H9 (cell line): Measurements from ENCODE around the gene UTP3. TPM values are rescaled to one million over a fixed set of nuclear protein-coding genes. Genes with fewer than 3 reads are reported as not detected.
A peak's percentile ranks its signal among the peaks of the same experiment; 100 is the strongest.
"Not testable (repeated sequence)": the region's sequence is repeated elsewhere in the genome, so short reads cannot be mapped to it uniquely, and the experiment has no call there.

ENCODE experiments used
- DNase-seq: peaks from one replicate; pipeline ENCODE4 v3.0.0-alpha.2; 2017
- H2AFZ ChIP-seq: one replicate; pipeline ENCODE4 v1.6.1; 2013; ENCODE audit warnings: mild to moderate bottlenecking, low read length, control low read depth, moderate library complexity
- H2AK5ac ChIP-seq: 2 replicates; pipeline ENCODE4 v1.6.1; 2013; ENCODE audit warnings: low read length, control low read depth, mixed read lengths; ENCODE audit not compliant: insufficient read length
- H2BK120ac ChIP-seq: one replicate; pipeline ENCODE4 v1.6.1; 2013; ENCODE audit warnings: low read depth, mild to moderate bottlenecking, low read length, control low read depth, inconsistent platforms; ENCODE audit not compliant: poor library complexity, severe bottlenecking
- H2BK12ac ChIP-seq: 2 replicates; pipeline ENCODE4 v1.6.1; 2013; ENCODE audit warnings: low read length, control low read depth, mixed read lengths, low read depth; ENCODE audit not compliant: insufficient read length
- H2BK15ac ChIP-seq: 2 replicates; pipeline ENCODE4 v1.6.1; 2013; ENCODE audit warnings: low read depth, low read length, control low read depth
- H2BK20ac ChIP-seq: one replicate; pipeline ENCODE4 v1.6.1; 2013; ENCODE audit warnings: low read depth, mild to moderate bottlenecking, low read length, control low read depth, inconsistent platforms; ENCODE audit not compliant: poor library complexity, severe bottlenecking
- H2BK5ac ChIP-seq: 2 replicates; pipeline ENCODE4 v1.6.1; 2013; ENCODE audit warnings: low read length, control low read depth, mixed read lengths; ENCODE audit not compliant: insufficient read length
- H3K14ac ChIP-seq: 2 replicates; pipeline ENCODE4 v1.6.1; 2013; ENCODE audit warnings: low read length, control low read depth; ENCODE audit not compliant: insufficient read depth
- H3K18ac ChIP-seq: 2 replicates; pipeline ENCODE4 v1.6.1; 2013; ENCODE audit warnings: low read depth, mild to moderate bottlenecking, mixed read lengths, low read length, control low read depth; ENCODE audit not compliant: insufficient read length
- H3K23ac ChIP-seq: 2 replicates; pipeline ENCODE4 v1.6.1; 2013; ENCODE audit warnings: low read length, control low read depth, mixed read lengths, low read depth; ENCODE audit not compliant: insufficient read length
- H3K23me2 ChIP-seq: 2 replicates; pipeline ENCODE4 v1.6.1; 2013; ENCODE audit warnings: low read depth, mild to moderate bottlenecking, mixed read lengths, low read length, control low read depth; ENCODE audit not compliant: insufficient read length, poor library complexity, severe bottlenecking
- H3K27ac ChIP-seq: 2 replicates; pipeline ENCODE4 v1.5.1; 2013; ENCODE audit warnings: low read length, control low read depth, mixed read lengths, low read depth; ENCODE audit not compliant: insufficient read length
- H3K27me3 ChIP-seq: 2 replicates; pipeline ENCODE4 v1.6.1; 2013; ENCODE audit warnings: low read length, control low read depth, inconsistent platforms; ENCODE audit not compliant: insufficient read depth
- H3K4ac ChIP-seq: 2 replicates; pipeline ENCODE4 v1.6.1; 2013; ENCODE audit warnings: low read depth, mild to moderate bottlenecking, control low read depth, inconsistent platforms, low read length, moderate library complexity
- H3K4me1 ChIP-seq: 2 replicates; pipeline ENCODE4 v1.6.1; 2013; ENCODE audit warnings: low read length, control low read depth, inconsistent platforms; ENCODE audit not compliant: insufficient read depth
- H3K4me2 ChIP-seq: 2 replicates; pipeline ENCODE4 v1.6.1; 2013; ENCODE audit warnings: low read length, control low read depth, mixed read lengths; ENCODE audit not compliant: insufficient read length, insufficient read depth
- H3K56ac ChIP-seq: 2 replicates; pipeline ENCODE4 v1.6.1; 2013; ENCODE audit warnings: low read depth, mild to moderate bottlenecking, mixed read lengths, low read length, control low read depth; ENCODE audit not compliant: insufficient read length
- H3K79me1 ChIP-seq: 2 replicates; pipeline ENCODE4 v1.6.1; 2013; ENCODE audit warnings: low read depth, mild to moderate bottlenecking, moderate library complexity, low read length, control low read depth, inconsistent platforms; ENCODE audit not compliant: insufficient read depth, poor library complexity, severe bottlenecking
- H3K79me2 ChIP-seq: 2 replicates; pipeline ENCODE4 v1.6.1; 2013; ENCODE audit warnings: low read length, control low read depth, inconsistent platforms; ENCODE audit not compliant: insufficient read depth
- H3K9ac ChIP-seq: 2 replicates; pipeline ENCODE4 v1.6.1; 2013; ENCODE audit warnings: low read length, control low read depth, mixed read lengths; ENCODE audit not compliant: insufficient read length; ENCODE audit errors: extremely low read depth
- H3K9me3 ChIP-seq: one replicate; pipeline ENCODE4 v1.6.1; 2013; ENCODE audit warnings: low read depth, low read length, inconsistent platforms; ENCODE audit not compliant: control insufficient read depth
- H3T11ph ChIP-seq: one replicate; pipeline ENCODE4 v1.6.1; 2013; ENCODE audit warnings: mild to moderate bottlenecking, low read length, control low read depth, inconsistent platforms
- H4K20me1 ChIP-seq: one replicate; pipeline ENCODE4 v1.6.1; 2013; ENCODE audit not compliant: control insufficient read depth, insufficient read length, insufficient read depth
- H4K5ac ChIP-seq: 2 replicates; pipeline ENCODE4 v1.6.1; 2013; ENCODE audit warnings: low read depth, mild to moderate bottlenecking, mixed read lengths, low read length, control low read depth; ENCODE audit not compliant: insufficient read length
- H4K8ac ChIP-seq: replicated peaks from 2 replicates; pipeline ENCODE4 v1.6.1; 2013; ENCODE audit warnings: low read length, control low read depth, mixed read lengths, low read depth; ENCODE audit not compliant: insufficient read length
- H4K91ac ChIP-seq: 2 replicates; pipeline ENCODE4 v1.6.1; 2013; ENCODE audit warnings: low read depth, mild to moderate bottlenecking, moderate library complexity, mixed read lengths, low read length, control low read depth; ENCODE audit not compliant: insufficient read length
- H3K27ac Mint-ChIP-seq, 3 experiments: 2 replicates in 2 of 3; 3 replicates in 1 of 3; pipeline ENCODE4 v1.8.0; 2020 to 2021; ENCODE audit warnings: mixed read lengths in 3 of 3, mild to moderate bottlenecking in 1 of 3, moderate library complexity in 1 of 3
- H3K27me3 Mint-ChIP-seq: 2 replicates; pipeline ENCODE4 v1.8.0; 2021; ENCODE audit warnings: low read depth, mild to moderate bottlenecking, moderate library complexity, mixed read lengths
- H3K36me3 Mint-ChIP-seq, 3 experiments: 2 replicates in 2 of 3; 3 replicates in 1 of 3; pipeline ENCODE4 v1.8.0; 2020 to 2021; ENCODE audit warnings: low read depth in 3 of 3, mixed read lengths in 3 of 3; ENCODE audit not compliant: insufficient read depth in 1 of 3
- H3K4me1 Mint-ChIP-seq, 2 experiments: 2 replicates each; pipeline ENCODE4 v1.8.0; 2020; ENCODE audit warnings: mixed read lengths in 2 of 2
- H3K4me3 Mint-ChIP-seq, 2 experiments: 2 replicates in 1 of 2; 3 replicates in 1 of 2; pipeline ENCODE4 v1.8.0; 2020 to 2021; ENCODE audit warnings: mild to moderate bottlenecking in 2 of 2, mixed read lengths in 2 of 2, moderate library complexity in 1 of 2
- H3K9me3 Mint-ChIP-seq, 2 experiments: 2 replicates in 1 of 2; 3 replicates in 1 of 2; pipeline ENCODE4 v1.8.0; 2020; ENCODE audit warnings: mild to moderate bottlenecking in 2 of 2, mixed read lengths in 2 of 2, moderate library complexity in 1 of 2
- WGBS: extraction: QIAGEN DNeasy Blood & Tissue Kit; methylation state at CpG from one replicate; pipeline ENCODE4 v1.1.7; 2013; ENCODE audit warnings: missing lambda C conversion rate, low lambda C conversion rate, mixed read lengths; ENCODE audit not compliant: insufficient read length; ENCODE audit errors: extremely low coverage; 5-methylcytosine and 5-hydroxymethylcytosine counted together
- total RNA-seq: library from RNA; stranded (reverse); gene quantifications from 2 replicates; pipeline ENCODE4 v1.2.1, GENCODE V29; 2021
- TF ChIP-seq, protein P1 (sequence below): fragments of 200-600 bp; sonication (generic); conservative IDR thresholded peaks from 3 replicates; pipeline ENCODE4 v1.8.0; 2021; ENCODE audit warnings: antibody characterized with exemption, mild to moderate bottlenecking

Gene UTP3
- total RNA-seq, 1 experiment from 2014 or later: 49.3 TPM

DNA sequence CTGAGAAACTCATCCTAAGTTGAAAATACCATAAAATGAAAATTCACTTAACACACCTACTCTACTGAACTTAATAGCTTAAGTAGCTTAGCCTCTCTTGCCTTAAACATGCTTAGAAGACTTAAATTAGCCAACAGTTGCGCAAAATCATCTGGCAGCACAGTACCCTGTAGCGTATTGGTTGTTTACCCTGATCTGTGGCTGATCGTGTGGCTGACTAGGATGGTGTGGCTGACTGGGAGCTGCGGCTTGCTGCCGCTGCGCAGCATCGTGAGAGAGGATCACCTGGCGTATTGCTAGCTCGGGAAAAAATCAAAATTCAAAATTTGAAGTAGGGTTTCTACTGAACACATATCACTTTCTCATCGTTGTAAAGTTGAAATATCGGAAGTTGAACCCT is 39.8 kb downstream of the UTP3 start:
- Histone ChIP-seq H2BK12ac (no peak overlapping the region), H3K4ac (no peak overlapping the region), H3K23me2 (no peaks in the 10 kb centered on the region), H2BK5ac (no peak overlapping the region), H3K9me3 (no peaks in the 10 kb centered on the region), H4K8ac (no peak overlapping the region), H3K27me3 (no peaks in the 10 kb centered on the region), H4K91ac (no peak overlapping the region), H3T11ph (no peak overlapping the region), H2AFZ (no peak overlapping the region), H4K5ac (no peak overlapping the region), H2BK20ac (no peak overlapping the region), H3K4me2 (no peak overlapping the region), H3K23ac (no peak overlapping the region), H4K20me1 (no peaks in the 10 kb centered on the region), H3K79me2 (no peaks in the 10 kb centered on the region), H3K27ac (no peak overlapping the region), H3K18ac (no peak overlapping the region), H3K4me1 (no peaks in the 10 kb centered on the region), H2BK15ac (no peak overlapping the region), H2BK120ac (no peak overlapping the region), H3K56ac (no peak overlapping the region), H3K9ac (no peak overlapping the region), H3K14ac (no peak overlapping the region), H3K79me1 (no peaks in the 10 kb centered on the region), H2AK5ac (no peak overlapping the region)
- H3K36me3 Mint-ChIP-seq: no peaks in the 10 kb centered on the region; a peak in 1 of 7 replicates
- TF ChIP-seq, protein P1, sequence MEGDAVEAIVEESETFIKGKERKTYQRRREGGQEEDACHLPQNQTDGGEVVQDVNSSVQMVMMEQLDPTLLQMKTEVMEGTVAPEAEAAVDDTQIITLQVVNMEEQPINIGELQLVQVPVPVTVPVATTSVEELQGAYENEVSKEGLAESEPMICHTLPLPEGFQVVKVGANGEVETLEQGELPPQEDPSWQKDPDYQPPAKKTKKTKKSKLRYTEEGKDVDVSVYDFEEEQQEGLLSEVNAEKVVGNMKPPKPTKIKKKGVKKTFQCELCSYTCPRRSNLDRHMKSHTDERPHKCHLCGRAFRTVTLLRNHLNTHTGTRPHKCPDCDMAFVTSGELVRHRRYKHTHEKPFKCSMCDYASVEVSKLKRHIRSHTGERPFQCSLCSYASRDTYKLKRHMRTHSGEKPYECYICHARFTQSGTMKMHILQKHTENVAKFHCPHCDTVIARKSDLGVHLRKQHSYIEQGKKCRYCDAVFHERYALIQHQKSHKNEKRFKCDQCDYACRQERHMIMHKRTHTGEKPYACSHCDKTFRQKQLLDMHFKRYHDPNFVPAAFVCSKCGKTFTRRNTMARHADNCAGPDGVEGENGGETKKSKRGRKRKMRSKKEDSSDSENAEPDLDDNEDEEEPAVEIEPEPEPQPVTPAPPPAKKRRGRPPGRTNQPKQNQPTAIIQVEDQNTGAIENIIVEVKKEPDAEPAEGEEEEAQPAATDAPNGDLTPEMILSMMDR: no peak
- no CpG with 5 or more reads among the region's 11 CpGs for WGBS
- no peaks in the 10 kb centered on the region for H3K27me3 Mint-ChIP-seq
- no peak for DNase-seq
- H3K4me1 Mint-ChIP-seq: peaks cover 2 to 3% of the 10 kb centered on the region in 2 experiments; a peak in 3 of 4 replicates
- H3K27ac Mint-ChIP-seq: peak overlapping the region in 2 of 3 experiments; percentile 9 to 91; a peak in 3 of 7 replicates
- H3K9me3 Mint-ChIP-seq: no peaks in the 10 kb centered on the region
- H3K4me3 Mint-ChIP-seq: no peak overlapping the region

DNA sequence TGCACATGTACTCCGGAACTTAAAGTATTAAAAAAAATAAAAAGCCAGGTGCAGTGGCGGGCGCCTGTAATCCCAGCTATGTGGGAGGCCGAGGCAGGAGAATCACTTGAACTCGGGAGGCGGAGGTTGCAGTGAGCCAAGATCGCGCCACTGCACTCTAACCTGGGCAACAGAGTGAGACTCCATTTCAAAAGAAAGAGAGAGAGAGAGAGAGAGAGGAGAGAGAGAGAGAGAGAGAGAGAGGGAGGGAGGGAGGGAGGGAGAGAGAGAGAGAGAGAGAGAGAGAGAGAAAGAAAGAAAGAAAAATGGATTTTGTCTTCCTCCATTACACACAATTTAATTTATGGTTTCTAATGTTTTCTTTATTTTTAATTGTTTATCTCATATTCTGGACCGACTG is 44.5 kb downstream of the UTP3 start:
- H3K9me3 ChIP-seq, H3K14ac ChIP-seq, DNase-seq, H3K9me3 Mint-ChIP-seq, H2AK5ac ChIP-seq, H3T11ph ChIP-seq, H3K18ac ChIP-seq, H4K91ac ChIP-seq, H4K20me1 ChIP-seq, H2AFZ ChIP-seq, H3K23ac ChIP-seq, H2BK12ac ChIP-seq, H3K9ac ChIP-seq, H2BK20ac ChIP-seq, H3K27me3 Mint-ChIP-seq, H3K27ac ChIP-seq, H3K4me3 Mint-ChIP-seq, H3K27me3 ChIP-seq, H4K8ac ChIP-seq, H3K36me3 Mint-ChIP-seq, H3K79me2 ChIP-seq, H4K5ac ChIP-seq, H2BK15ac ChIP-seq, H3K56ac ChIP-seq, H3K4me1 Mint-ChIP-seq, H2BK5ac ChIP-seq, H2BK120ac ChIP-seq, H3K4me2 ChIP-seq, H3K23me2 ChIP-seq, H3K79me1 ChIP-seq, H3K4ac ChIP-seq, H3K4me1 ChIP-seq, H3K27ac Mint-ChIP-seq: not testable (repeated sequence)
- no CpG with 5 or more reads among the region's 9 CpGs for WGBS
